Stimulated activated CD4-positive, alpha-beta T cell treated with anti-CD3 and anti-CD28 coated beads, Interleukin-15, amount 100 ng/mL, for 1 hour (primary cell): Measurements from ENCODE around the gene VPS50.

Experiments
- DNase-seq, 2 donors: peaks; one replicate each; pipeline ENCODE4 v3.0.0-alpha.2; 2020; ENCODE audit warnings: low read depth in 1 of 2, low spot score in 1 of 2

VPS50 gene

GRCh38 chr7:93407239-93407638, 175.1 kb downstream of the VPS50 start:
- no peak for DNase-seq

DNA sequence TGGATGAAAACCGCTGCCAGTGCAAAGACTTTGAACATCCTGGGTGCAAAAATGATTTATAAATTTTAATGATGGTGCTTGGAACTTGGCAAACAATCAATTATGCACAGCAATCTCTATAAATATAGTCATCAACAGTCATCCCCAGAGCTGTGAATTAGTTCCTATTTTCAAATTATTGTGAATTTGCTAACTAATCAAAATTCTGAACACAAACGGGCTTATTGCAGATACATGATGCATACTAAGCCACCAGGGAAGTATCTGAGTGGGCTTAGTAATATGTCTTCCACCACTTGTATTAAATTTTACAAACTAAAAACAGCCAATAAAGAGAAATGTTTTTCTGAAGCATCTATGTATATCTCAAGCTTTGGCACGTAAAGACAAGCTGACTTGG, 177.2 kb downstream of the VPS50 start:
- DNase-seq = no peak
